Renal cortex interstitium (tissue), 11 donors: ENCODE data around the gene USP38. TPM values are rescaled to one million over a fixed set of nuclear protein-coding genes. Genes with fewer than 3 reads are reported as not detected.
"Not testable (repeated sequence)": the region's sequence is repeated elsewhere in the genome, so short reads cannot be mapped to it uniquely, and the experiment has no call there.

Experiments used
- DNase-seq, 11 donors: peaks; one replicate each; pipeline ENCODE4 v3.0.0-alpha.2; 2013; ENCODE audit warnings: low read depth in 9 of 11, low spot score in 4 of 11; ENCODE audit errors: extremely low read depth in 1 of 11
- polyA plus RNA-seq, 3 donors: library from polyadenylated mRNA; unstranded; fragments of 120-200 nt; gene quantifications; one replicate each; pipeline ENCODE4 v1.2.1, GENCODE V29; 2013; ENCODE audit not compliant: insufficient read length in 3 of 3

USP38 gene
- polyA plus RNA-seq, 3 donors: 24.1 to 28.3 (median 24.7) TPM

- DNase-seq: no peak
Measured at GRCh38 chr4:143248827-143249226, 64.1 kb downstream of the USP38 start.

- DNase-seq: no peak
Measured at GRCh38 chr4:143250617-143251016, 65.9 kb downstream of the USP38 start.

GRCh38 chr4:143251348-143251747 lies 66.6 kb downstream of the USP38 start:
- no peak for DNase-seq

- DNase-seq: no peak
Measured at GRCh38 chr4:143251779-143252178, 67.1 kb downstream of the USP38 start.

GRCh38 chr4:143252478-143252877 lies 67.8 kb downstream of the USP38 start:
- no peak for DNase-seq

GRCh38 chr4:143253166-143253565 lies 68.4 kb downstream of the USP38 start:
- DNase-seq: no peak

- DNase-seq: peak in 1 of 11 donors; percentile 1
Measured at GRCh38 chr4:143254491-143255226, 69.9 kb downstream of the USP38 start.

GRCh38 chr4:143256456-143256855 lies 71.7 kb downstream of the USP38 start:
- no peak for DNase-seq

GRCh38 chr4:143257356-143257755 lies 72.6 kb downstream of the USP38 start:
- DNase-seq: no peak

- no peak for DNase-seq
Measured at GRCh38 chr4:143260750-143261149, 76.0 kb downstream of the USP38 start.

- DNase-seq: no peak
Measured at GRCh38 chr4:143262838-143263237, 78.1 kb downstream of the USP38 start.

GRCh38 chr4:143267690-143268089 lies 83.0 kb downstream of the USP38 start:
- DNase-seq: not testable (repeated sequence)

GRCh38 chr4:143270256-143270838 lies 85.6 kb downstream of the USP38 start:
- DNase-seq: no peak

Other genes starting within 250 kb of the USP38 start
- 10 to 100 TPM; 39.9 to 51.5 (median 48.2) TPM for gene GAB1, start 152.0 kb downstream of the USP38 start, polyA plus RNA-seq